Measurements from ENCODE around the gene SYTL3.

The SYTL3 gene

GRCh38 chr6:158751224-158751623, 101.4 kb downstream of the SYTL3 start:
- Histone ChIP-seq H3K9ac (ENCODE audit: low read depth, low read length) (no peak overlapping the region), H3K27ac (ENCODE audit: low read length) (no peak overlapping the region), H3K79me2 (ENCODE audit: insufficient read depth, low read length) (no peaks in the 10 kb centered on the region), H4K20me1 (ENCODE audit: insufficient read depth, low read length) (no peaks in the 10 kb centered on the region), H3K9me3 (ENCODE audit: insufficient read depth, low read length, severe bottlenecking) (no peaks in the 10 kb centered on the region), H3K4me1 (ENCODE audit: insufficient read depth, low read length) (no peaks in the 10 kb centered on the region), H3K4me2 (ENCODE audit: insufficient read depth, low read length) (no peak overlapping the region), H3K36me3 (ENCODE audit: insufficient read depth, low read length) (no peaks in the 10 kb centered on the region), H3K27me3 (ENCODE audit: insufficient read depth, low read length, poor library complexity) (peaks cover 4% of the 10 kb centered on the region), H2AFZ (ENCODE audit: low read depth, low read length) (no peak overlapping the region), H3K4me3 (ENCODE audit: low read depth in 1 of 2, low read length in 2 of 2) (no peak overlapping the region)
- ATAC-seq (ENCODE audit: insufficient read depth, low read depth) (no peak), DNase-seq (no peak)
- TF ChIP-seq CTCF (IDR thresholded peaks at IDR 0.05; ENCODE audit: borderline replicate concordance, extremely low read depth, low read length, poor library complexity, severe bottlenecking) (no peak), EZH2 (IDR thresholded peaks at IDR 0.05; ENCODE audit: borderline replicate concordance, low read depth, low read length, severe bottlenecking) (no peak)

- TF ChIP-seq EZH2 (IDR thresholded peaks at IDR 0.05; ENCODE audit: borderline replicate concordance, low read depth, low read length, severe bottlenecking) (no peak), CTCF (IDR thresholded peaks at IDR 0.05; ENCODE audit: borderline replicate concordance, extremely low read depth, low read length, poor library complexity, severe bottlenecking) (no peak)
- no peak overlapping the region for H3K9ac ChIP-seq (ENCODE audit: low read depth, low read length)
- peaks cover 4% of the 10 kb centered on the region for H3K27me3 ChIP-seq (ENCODE audit: insufficient read depth, low read length, poor library complexity)
- H4K20me1 ChIP-seq (ENCODE audit: insufficient read depth, low read length) = no peaks in the 10 kb centered on the region
- no peak overlapping the region for H3K27ac ChIP-seq (ENCODE audit: low read length)
- H2AFZ ChIP-seq (ENCODE audit: low read depth, low read length) = no peak overlapping the region
- DNase-seq (no peak), ATAC-seq (ENCODE audit: insufficient read depth, low read depth) (no peak)
- no peaks in the 10 kb centered on the region for H3K9me3 ChIP-seq (ENCODE audit: insufficient read depth, low read length, severe bottlenecking)
- H3K4me2 ChIP-seq (ENCODE audit: insufficient read depth, low read length) = no peak overlapping the region
- no peaks in the 10 kb centered on the region for H3K4me1 ChIP-seq (ENCODE audit: insufficient read depth, low read length)
- H3K4me3 ChIP-seq (ENCODE audit: low read depth in 1 of 2, low read length in 2 of 2) = no peak overlapping the region
- H3K79me2 ChIP-seq (ENCODE audit: insufficient read depth, low read length) = no peaks in the 10 kb centered on the region
- no peaks in the 10 kb centered on the region for H3K36me3 ChIP-seq (ENCODE audit: insufficient read depth, low read length)
These were observed 102.1 kb downstream of the SYTL3 start for GRCh38 chr6:158751921-158752320.

GRCh38 chr6:158752613-158753012, 102.8 kb downstream of the SYTL3 start:
- H4K20me1 ChIP-seq (ENCODE audit: insufficient read depth, low read length) = no peaks in the 10 kb centered on the region
- H3K27me3 ChIP-seq (ENCODE audit: insufficient read depth, low read length, poor library complexity) = peaks cover 4% of the 10 kb centered on the region
- no peak for DNase-seq
- ATAC-seq (ENCODE audit: insufficient read depth, low read depth) = 0 out of 3 replicates have a peak, but pooled peaks have one; percentile 31
- no peaks in the 10 kb centered on the region for H3K36me3 ChIP-seq (ENCODE audit: insufficient read depth, low read length)
- TF ChIP-seq EZH2 (IDR thresholded peaks at IDR 0.05; ENCODE audit: borderline replicate concordance, low read depth, low read length, severe bottlenecking) = no peak
- TF ChIP-seq CTCF (IDR thresholded peaks at IDR 0.05; ENCODE audit: borderline replicate concordance, extremely low read depth, low read length, poor library complexity, severe bottlenecking) = peak; percentile 11
- H3K27ac ChIP-seq (ENCODE audit: low read length) = no peak overlapping the region
- H2AFZ ChIP-seq (ENCODE audit: low read depth, low read length) = no peak overlapping the region
- H3K9ac ChIP-seq (ENCODE audit: low read depth, low read length) = no peak overlapping the region
- no peaks in the 10 kb centered on the region for H3K79me2 ChIP-seq (ENCODE audit: insufficient read depth, low read length)
- no peaks in the 10 kb centered on the region for H3K4me1 ChIP-seq (ENCODE audit: insufficient read depth, low read length)
- H3K9me3 ChIP-seq (ENCODE audit: insufficient read depth, low read length, severe bottlenecking) = no peaks in the 10 kb centered on the region
- H3K4me3 ChIP-seq (ENCODE audit: low read depth in 1 of 2, low read length in 2 of 2) = no peak overlapping the region
- no peak overlapping the region for H3K4me2 ChIP-seq (ENCODE audit: insufficient read depth, low read length)

- H3K9me3 ChIP-seq (ENCODE audit: insufficient read depth, low read length, severe bottlenecking) = no peaks in the 10 kb centered on the region
- TF ChIP-seq EZH2 (IDR thresholded peaks at IDR 0.05; ENCODE audit: borderline replicate concordance, low read depth, low read length, severe bottlenecking) = no peak
- DNase-seq (no peak), ATAC-seq (ENCODE audit: insufficient read depth, low read depth) (no peak)
- no peak overlapping the region for H2AFZ ChIP-seq (ENCODE audit: low read depth, low read length)
- H3K36me3 ChIP-seq (ENCODE audit: insufficient read depth, low read length) = no peaks in the 10 kb centered on the region
- no peak overlapping the region for H3K27ac ChIP-seq (ENCODE audit: low read length)
- no peak overlapping the region for H3K9ac ChIP-seq (ENCODE audit: low read depth, low read length)
- H4K20me1 ChIP-seq (ENCODE audit: insufficient read depth, low read length) = no peaks in the 10 kb centered on the region
- H3K4me2 ChIP-seq (ENCODE audit: insufficient read depth, low read length) = no peak overlapping the region
- no peaks in the 10 kb centered on the region for H3K79me2 ChIP-seq (ENCODE audit: insufficient read depth, low read length)
- H3K4me3 ChIP-seq (ENCODE audit: low read depth in 1 of 2, low read length in 2 of 2) = no peak overlapping the region
- no peaks in the 10 kb centered on the region for H3K4me1 ChIP-seq (ENCODE audit: insufficient read depth, low read length)
- peaks cover 4% of the 10 kb centered on the region for H3K27me3 ChIP-seq (ENCODE audit: insufficient read depth, low read length, poor library complexity)
These were observed 104.0 kb downstream of the SYTL3 start for GRCh38 chr6:158753811-158754210.
